A673 (cell line): Measurements from ENCODE around the gene MDM2. TPM values are rescaled to one million over a fixed set of nuclear protein-coding genes. Genes with fewer than 3 reads are reported as not detected.

ENCODE experiments used
- BruUV-seq: library from RNA; stranded (reverse); fragments of 400-500 nt; replicated peaks from 2 replicates; lab custom pipeline; 2021; lab: Mats Ljungman, UMichigan
- CTCF ChIA-PET: fragments of 300-600 bp; sonication (Branson Sonifier 250); formaldehyde crosslinking; loops from one replicate; lab custom pipeline; 2022; ENCODE audit warnings: antibody characterized with exemption; lab: Charles Lee
- POLR2A ChIA-PET: fragments of 300-600 bp; sonication (Branson Sonifier 250); formaldehyde crosslinking; loops from one replicate; lab custom pipeline; 2022; ENCODE audit warnings: antibody characterized with exemption; ENCODE audit not compliant: low non-redundant PET; lab: Charles Lee
- DNase-seq: peaks from one replicate; pipeline ENCODE4 v3.0.0-alpha.2; 2015; ENCODE audit warnings: low spot score
- H3K27ac ChIP-seq: fragments of 200-600 bp; sonication (generic); 2 replicates; pipeline ENCODE4 v1.5.1; 2016; ENCODE audit warnings: mixed run types, low read depth, mild to moderate bottlenecking, mixed read lengths, antibody characterized with exemption, low read length; ENCODE audit not compliant: poor library complexity, severe bottlenecking
- H3K27me3 ChIP-seq: fragments of 200-600 bp; sonication (generic); replicated peaks from 2 replicates; pipeline ENCODE4 v1.6.1; 2017; ENCODE audit warnings: mixed run types, low read depth, mild to moderate bottlenecking, mixed read lengths, antibody characterized with exemption, low read length; ENCODE audit not compliant: insufficient read depth, poor library complexity
- H3K36me3 ChIP-seq: fragments of 200-600 bp; sonication (generic); 2 replicates; pipeline ENCODE4 v1.6.1; 2016; ENCODE audit warnings: mixed run types, mild to moderate bottlenecking, mixed read lengths, antibody characterized with exemption, low read length; ENCODE audit not compliant: insufficient read depth, poor library complexity, severe bottlenecking
- H3K4me1 ChIP-seq: fragments of 200-600 bp; sonication (generic); 2 replicates; pipeline ENCODE4 v1.6.1; 2017; ENCODE audit warnings: mixed run types, mild to moderate bottlenecking, mixed read lengths, antibody characterized with exemption, low read length; ENCODE audit not compliant: insufficient read depth, poor library complexity, severe bottlenecking
- H3K4me3 ChIP-seq: fragments of 200-600 bp; sonication (generic); 2 replicates; pipeline ENCODE4 v1.5.1; 2016; ENCODE audit warnings: low read depth, mixed run types, mild to moderate bottlenecking, mixed read lengths, low read length; ENCODE audit not compliant: poor library complexity, severe bottlenecking
- H3K9me3 ChIP-seq: fragments of 200-600 bp; sonication (generic); 2 replicates; pipeline ENCODE4 v1.6.1; 2016; ENCODE audit warnings: mixed run types, low read depth, mild to moderate bottlenecking, mixed read lengths, antibody characterized with exemption, low read length; ENCODE audit not compliant: poor library complexity, severe bottlenecking
- CTCF ChIP-seq: fragments of 300-800, 200-600 bp; sonication (generic); conservative IDR thresholded peaks from 2 replicates; pipeline ENCODE4 v1.5.1; 2017; ENCODE audit warnings: low read depth, mild to moderate bottlenecking, antibody characterized with exemption, low read length, moderate library complexity, mixed read lengths
- EZH2 ChIP-seq: fragments of 200-600 bp; sonication (generic); IDR thresholded peaks from 2 replicates; pipeline ENCODE4 v1.6.1; 2017; ENCODE audit warnings: borderline replicate concordance, low read depth, mild to moderate bottlenecking, mixed read lengths, antibody characterized with exemption, low read length; ENCODE audit not compliant: poor library complexity, severe bottlenecking
- intact Hi-C: fragments of 100-400 bp; cut with micrococcal nuclease; formaldehyde crosslinking; loops from one replicate; pipeline ENCODE4 v1.10.0; 2022; ENCODE audit not compliant: unreplicated experiment
- total RNA-seq: library from RNA; stranded (reverse); gene quantifications from 2 replicates; pipeline ENCODE4 v1.2.3, GENCODE V29; 2021

MDM2 gene
- total RNA-seq, 1 experiment from 2014 or later = 149 TPM

- BruUV-seq = no TSS peak
- Histone ChIP-seq H3K27ac (no peak overlapping the region), H3K36me3 (no peaks in the 10 kb centered on the region), H3K27me3 (no peaks in the 10 kb centered on the region), H3K4me3 (no peak overlapping the region), H3K4me1 (no peaks in the 10 kb centered on the region), H3K9me3 (no peaks in the 10 kb centered on the region)
- intact Hi-C loops = no loop called here
- DNase-seq = no peak
- TF ChIP-seq EZH2 (no peak), CTCF (no peak)
- POLR2A ChIA-PET = no interaction called here
- CTCF ChIA-PET = no interaction called here
Measured at GRCh38 chr12:68776976-68777610, 30.9 kb upstream of the MDM2 start.

GRCh38 chr12:68779280-68779679 is 28.7 kb upstream of the MDM2 start:
- no TSS peak for BruUV-seq

GRCh38 chr12:68780731-68781130 is 27.2 kb upstream of the MDM2 start:
- no peak for DNase-seq
- no peaks in the 10 kb centered on the region for H3K9me3 ChIP-seq
- no peaks in the 10 kb centered on the region for H3K36me3 ChIP-seq
- H3K4me1 ChIP-seq = no peaks in the 10 kb centered on the region
- ChIA-PET CTCF (no interaction called here), POLR2A (no interaction called here)
- H3K27me3 ChIP-seq = no peaks in the 10 kb centered on the region
- intact Hi-C loops = no loop called here
- H3K4me3 ChIP-seq = no peak overlapping the region
- no peak for TF ChIP-seq EZH2
- TF ChIP-seq CTCF = no peak
- no TSS peak for BruUV-seq
- H3K27ac ChIP-seq = no peak overlapping the region

More at GRCh38 chr12:68779280-68779679, 28.7 kb upstream of the MDM2 start:
- POLR2A ChIA-PET = no interaction called here
- CTCF ChIA-PET = no interaction called here
- no peak for TF ChIP-seq EZH2
- TF ChIP-seq CTCF = no peak
- Histone ChIP-seq H3K4me1 (no peaks in the 10 kb centered on the region), H3K36me3 (no peaks in the 10 kb centered on the region), H3K27ac (no peak overlapping the region), H3K4me3 (no peak overlapping the region), H3K27me3 (no peaks in the 10 kb centered on the region), H3K9me3 (no peaks in the 10 kb centered on the region)
- intact Hi-C loops = no loop called here
- DNase-seq = no peak
